Esophagus muscularis mucosa (tissue), 4 donors: ENCODE measurements around the gene NLRP3. TPM values are rescaled to one million over a fixed set of nuclear protein-coding genes. Genes with fewer than 3 reads are reported as not detected.

Source experiments
- DNase-seq: peaks from one replicate; pipeline ENCODE4 v3.0.0-alpha.2; 2017; ENCODE audit errors: extremely low spot score
- H3K27ac ChIP-seq, 4 donors: fragments of 200-600 bp; sonication (generic); replicated peaks in 1 of 4; 1 replicate in 3 of 4; 2 replicates in 1 of 4; pipeline ENCODE4 v1.5.1; 2016 to 2019; ENCODE audit warnings: mild to moderate bottlenecking in 1 of 4
- H3K27me3 ChIP-seq, 4 donors: fragments of 200-600 bp; sonication (generic); one replicate each; pipeline versions ENCODE4 v1.5.1 to v1.6.0; 2016 to 2019
- H3K36me3 ChIP-seq, 4 donors: fragments of 200-600 bp; sonication (generic); one replicate each; pipeline ENCODE4 v1.5.1; 2016 to 2019
- H3K4me1 ChIP-seq, 4 donors: fragments of 200-600 bp; sonication (generic); one replicate each; pipeline ENCODE4 v1.5.1; 2016 to 2019
- H3K4me3 ChIP-seq, 4 donors: fragments of 200-600 bp; sonication (generic); 1 replicate in 2 of 4; 2 replicates in 2 of 4; pipeline ENCODE4 v1.5.1; 2016 to 2019; ENCODE audit warnings: mild to moderate bottlenecking in 4 of 4, moderate library complexity in 1 of 4
- H3K9me3 ChIP-seq, 4 donors: fragments of 200-600 bp; sonication (generic); 1 replicate in 3 of 4; 2 replicates in 1 of 4; pipeline ENCODE4 v1.5.1; 2016 to 2019
- EP300 ChIP-seq: sonication (generic); formaldehyde crosslinking; IDR thresholded peaks from one replicate; pipeline ENCODE4 v1.6.1; 2017; ENCODE audit warnings: antibody characterized with exemption
- POLR2A ChIP-seq: fragments of 450-650 bp; IDR thresholded peaks from one replicate; pipeline ENCODE4 v1.6.1; 2017; ENCODE audit warnings: antibody characterized with exemption, moderate library complexity, mild to moderate bottlenecking, low read depth
- POLR2AphosphoS5 ChIP-seq, 2 donors: sonication (generic); formaldehyde crosslinking; IDR thresholded peaks; one replicate each; pipeline ENCODE4 v1.6.1; 2017; ENCODE audit warnings: antibody characterized with exemption in 2 of 2
- WGBS: methylation state at CpG from one replicate; pipeline ENCODE4 v1.1.5; 2018; 5-methylcytosine and 5-hydroxymethylcytosine counted together
- intact Hi-C: fragments of 100-400 bp; cut with DNase I; formaldehyde crosslinking; loops from one replicate; pipeline ENCODE4 v1.15.1; 2023
- total RNA-seq, 4 donors: library from RNA; depleted of rRNA; stranded (reverse); fragments of >200 nt; gene quantifications; one replicate each; pipeline versions ENCODE4 v1.1.0 to v1.2.1, GENCODE V29; 2016
- TF ChIP-seq, protein P1 (sequence below), 3 experiments: fragments of 200-600 bp in 2 of 3; fragments of 450-650 bp in 1 of 3; sonication (generic) in 2 of 3; IDR thresholded peaks; one replicate each; pipeline ENCODE4 v1.5.1; 2017 to 2019; ENCODE audit warnings: antibody characterized with exemption in 3 of 3, mild to moderate bottlenecking in 2 of 3, moderate library complexity in 1 of 3

NLRP3 gene
- total RNA-seq, 4 donors from 2014 or later, result 1.3 to 4.5 (median 1.6) TPM

DNA sequence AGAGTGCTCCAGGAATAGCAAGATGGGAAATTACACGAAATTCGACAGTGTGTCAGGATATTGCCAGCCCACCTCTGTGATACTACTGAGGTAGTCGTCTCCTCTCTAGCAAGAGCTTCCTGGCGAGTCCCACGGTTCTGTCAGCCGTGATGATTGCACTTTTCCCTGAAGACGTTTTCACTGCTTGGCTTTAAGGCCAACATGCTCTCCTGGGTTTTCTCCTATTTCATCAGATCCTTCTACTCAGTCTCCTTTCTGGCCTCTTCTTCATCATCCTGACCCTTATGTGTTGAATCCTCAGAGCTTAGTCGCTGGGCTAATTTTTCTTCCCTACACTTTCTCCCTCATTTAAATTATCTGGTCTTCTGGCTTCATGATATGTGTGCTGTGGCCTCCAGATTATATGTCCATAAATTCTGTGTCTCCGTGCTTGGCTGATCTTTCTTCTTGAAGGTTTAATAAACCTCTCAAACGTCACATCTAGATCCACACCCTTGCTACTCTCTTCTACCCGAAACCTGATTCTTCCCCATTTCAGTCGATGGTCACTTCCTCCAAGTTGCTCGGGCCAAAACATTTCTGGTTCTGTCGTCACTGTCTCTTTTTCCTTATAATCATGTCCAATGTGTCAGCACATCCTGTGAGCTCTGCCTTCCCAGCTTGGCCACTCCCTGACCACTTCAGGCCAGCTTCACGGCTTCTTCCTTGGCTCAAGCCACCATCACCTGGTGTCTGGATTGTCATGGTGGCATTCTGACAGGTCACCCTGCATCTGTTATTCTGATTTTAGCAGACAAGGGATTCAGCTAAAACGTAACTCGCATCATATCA is 29.8 kb downstream of the NLRP3 start:
- no peak overlapping the region for H3K27ac ChIP-seq
- H3K27me3 ChIP-seq, result peaks cover 0 to 4% (median 0%) of the 10 kb centered on the region in 4 donors
- no peak for DNase-seq
- H3K36me3 ChIP-seq, result no peaks in the 10 kb centered on the region
- no peak overlapping the region for H3K4me3 ChIP-seq
- H3K9me3 ChIP-seq, result no peaks in the 10 kb centered on the region
- intact Hi-C loops, result no loop called here
- peaks cover 0 to 7% (median 0%) of the 10 kb centered on the region in 4 donors for H3K4me1 ChIP-seq
- no peak for TF ChIP-seq EP300
- peak in 1 of 2 donors; percentile 6 for TF ChIP-seq POLR2AphosphoS5 (IDR thresholded peaks at IDR 0.05)
- 80% methylated on average over 17 of the region's 17 CpGs for WGBS

DNA sequence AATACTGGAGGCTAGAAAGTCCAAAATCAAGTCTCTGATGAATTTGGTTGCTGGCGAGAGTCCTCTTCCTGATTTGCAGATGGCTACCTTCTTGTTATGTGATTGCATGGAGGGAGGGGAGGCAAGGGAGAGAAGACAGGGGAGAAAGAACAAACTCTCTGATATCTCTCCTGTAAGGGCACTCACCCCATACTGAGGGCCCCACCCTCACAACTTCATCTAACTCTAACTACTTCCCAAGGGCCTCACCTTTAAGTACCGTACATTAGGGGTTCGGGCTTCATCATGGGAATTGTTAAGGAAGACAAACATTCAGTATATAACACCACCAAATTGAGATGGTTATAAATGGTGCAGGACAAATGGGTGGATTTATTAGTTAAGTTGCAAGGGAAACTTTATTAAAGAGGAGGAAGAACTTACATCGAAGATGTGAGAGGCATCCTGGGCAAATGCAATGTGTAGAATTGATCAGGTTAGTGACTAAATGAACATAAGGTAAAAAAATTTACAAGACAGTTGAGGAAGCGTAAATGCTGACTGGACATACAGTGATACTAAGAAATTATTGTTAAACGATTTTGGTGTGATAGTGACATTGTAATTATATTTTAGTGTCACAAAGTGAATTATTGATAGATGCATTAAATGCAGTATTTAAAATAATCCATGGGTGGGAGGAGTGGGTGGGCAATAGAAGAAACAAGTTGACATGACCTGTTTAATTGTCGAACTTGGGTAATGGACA is 31.4 kb downstream of the NLRP3 start:
- intact Hi-C loops, result no loop called here
- H3K27ac ChIP-seq, result no peak overlapping the region

DNA sequence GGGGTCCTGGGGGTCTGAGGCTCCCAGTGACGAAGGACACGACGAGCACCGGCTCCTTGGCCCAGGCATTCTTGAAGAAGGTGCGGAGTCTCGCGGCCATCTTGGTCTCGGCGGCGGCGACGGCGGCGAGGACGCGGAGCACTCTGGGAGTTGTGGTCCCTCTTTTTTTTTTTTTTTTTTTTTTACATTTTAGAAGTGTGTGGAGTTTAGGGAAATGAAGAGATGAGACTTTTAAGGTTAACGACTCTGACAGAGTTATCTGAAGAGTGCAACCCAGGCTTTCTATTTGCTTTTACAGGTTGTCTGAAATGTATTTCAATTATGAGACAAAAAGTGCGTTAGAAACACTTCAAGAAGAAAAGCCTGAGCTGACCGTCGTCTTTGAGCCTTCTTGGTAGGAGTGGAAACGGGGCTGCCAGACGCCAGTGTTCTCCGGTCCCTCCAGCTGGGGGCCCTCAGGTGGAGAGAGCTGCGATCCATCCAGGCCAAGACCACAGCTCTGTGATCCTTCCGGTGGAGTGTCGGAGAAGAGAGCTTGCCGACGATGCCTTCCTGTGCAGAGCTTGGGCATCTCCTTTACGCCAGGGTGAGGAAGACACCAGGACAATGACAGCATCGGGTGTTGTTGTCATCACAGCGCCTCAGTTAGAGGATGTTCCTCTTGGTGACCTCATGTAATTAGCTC is 32.3 kb downstream of the NLRP3 start:
- Histone ChIP-seq H3K4me1 (peaks cover 0 to 7% (median 0%) of the 10 kb centered on the region in 4 donors), H3K27me3 (peaks cover 0 to 11% (median 0%) of the 10 kb centered on the region in 4 donors), H3K4me3 (peak overlapping the region; percentile 52 to 62 (median 53)), H3K36me3 (no peaks in the 10 kb centered on the region), H3K27ac (peak overlapping the region; percentile 40 to 74 (median 64)), H3K9me3 (no peaks in the 10 kb centered on the region)
- WGBS, result 13% methylated on average over 31 of the region's 31 CpGs
- intact Hi-C loops, result no loop called here
- peak; percentile 23 to 53 for TF ChIP-seq POLR2AphosphoS5 (IDR thresholded peaks at IDR 0.05)
- TF ChIP-seq, protein P1, sequence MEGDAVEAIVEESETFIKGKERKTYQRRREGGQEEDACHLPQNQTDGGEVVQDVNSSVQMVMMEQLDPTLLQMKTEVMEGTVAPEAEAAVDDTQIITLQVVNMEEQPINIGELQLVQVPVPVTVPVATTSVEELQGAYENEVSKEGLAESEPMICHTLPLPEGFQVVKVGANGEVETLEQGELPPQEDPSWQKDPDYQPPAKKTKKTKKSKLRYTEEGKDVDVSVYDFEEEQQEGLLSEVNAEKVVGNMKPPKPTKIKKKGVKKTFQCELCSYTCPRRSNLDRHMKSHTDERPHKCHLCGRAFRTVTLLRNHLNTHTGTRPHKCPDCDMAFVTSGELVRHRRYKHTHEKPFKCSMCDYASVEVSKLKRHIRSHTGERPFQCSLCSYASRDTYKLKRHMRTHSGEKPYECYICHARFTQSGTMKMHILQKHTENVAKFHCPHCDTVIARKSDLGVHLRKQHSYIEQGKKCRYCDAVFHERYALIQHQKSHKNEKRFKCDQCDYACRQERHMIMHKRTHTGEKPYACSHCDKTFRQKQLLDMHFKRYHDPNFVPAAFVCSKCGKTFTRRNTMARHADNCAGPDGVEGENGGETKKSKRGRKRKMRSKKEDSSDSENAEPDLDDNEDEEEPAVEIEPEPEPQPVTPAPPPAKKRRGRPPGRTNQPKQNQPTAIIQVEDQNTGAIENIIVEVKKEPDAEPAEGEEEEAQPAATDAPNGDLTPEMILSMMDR (IDR thresholded peaks at IDR 0.05), result no peak
- no peak for DNase-seq

More for the DNA sequence above, 31.4 kb downstream of the NLRP3 start:
- Histone ChIP-seq H3K27me3 (peaks cover 0 to 7% (median 0%) of the 10 kb centered on the region in 4 donors), H3K9me3 (no peaks in the 10 kb centered on the region), H3K4me1 (peaks cover 0 to 7% (median 0%) of the 10 kb centered on the region in 4 donors), H3K4me3 (peak overlapping the region; percentile 52 to 62 (median 53)), H3K36me3 (no peaks in the 10 kb centered on the region)
- TF ChIP-seq EP300 (no peak), POLR2AphosphoS5 (IDR thresholded peaks at IDR 0.05) (no peak), POLR2A (no peak)
- TF ChIP-seq, protein P1 (IDR thresholded peaks at IDR 0.05), result no peak
- no peak for DNase-seq
- 79% methylated on average over 7 of the region's 7 CpGs for WGBS

DNA sequence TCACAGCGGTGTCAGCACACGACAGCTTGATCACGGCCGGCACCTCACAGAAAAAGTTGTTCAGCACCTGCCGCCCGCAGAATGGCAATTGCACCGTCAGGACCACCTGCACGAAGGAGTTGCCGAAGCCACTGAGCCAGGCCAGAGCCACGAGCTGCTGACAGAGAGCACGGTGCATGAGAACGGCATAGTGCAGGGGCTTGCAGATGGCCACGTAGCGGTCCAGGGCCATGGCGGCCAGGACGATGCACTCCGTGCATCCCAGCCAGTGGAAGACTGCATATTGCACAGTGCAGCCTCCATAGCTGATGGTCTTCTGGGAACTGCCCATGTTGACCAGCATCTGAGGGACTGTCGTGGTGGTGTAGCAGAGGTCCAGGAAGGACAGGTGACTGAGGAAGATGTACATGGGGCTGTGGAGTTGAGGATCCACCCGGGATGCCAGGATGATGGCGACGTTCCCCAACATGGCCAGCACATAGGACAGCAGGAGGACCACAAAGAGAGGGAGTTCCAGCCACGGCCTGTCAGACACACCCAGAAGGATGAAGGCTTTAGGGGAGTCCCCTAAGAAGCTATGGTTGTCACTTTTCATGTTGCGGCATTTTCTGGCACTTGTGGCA is 35.5 kb downstream of the NLRP3 start:
- H3K27me3 ChIP-seq, result peaks cover 0 to 33% (median 0%) of the 10 kb centered on the region in 4 donors
- peak; percentile 60 for DNase-seq
- H3K4me1 ChIP-seq, result peaks cover 0 to 7% (median 0%) of the 10 kb centered on the region in 4 donors
- H3K4me3 ChIP-seq, result no peak overlapping the region
- no peak overlapping the region for H3K27ac ChIP-seq
- no peaks in the 10 kb centered on the region for H3K36me3 ChIP-seq
- 94% methylated on average over 12 of the region's 23 CpGs for WGBS
- intact Hi-C loops, result no loop called here
- no peak for TF ChIP-seq POLR2A
- no peak for TF ChIP-seq EP300
- TF ChIP-seq, protein P1 (IDR thresholded peaks at IDR 0.05), result no peak
- TF ChIP-seq POLR2AphosphoS5 (IDR thresholded peaks at IDR 0.05), result no peak
- no peaks in the 10 kb centered on the region for H3K9me3 ChIP-seq
